Activated T-cell treated with anti-CD3 and anti-CD28 coated beads for 48 hours (primary cell): Measurements from ENCODE around the gene WNT2.

Experiments used
- DNase-seq: peaks from one replicate; pipeline ENCODE4 v3.0.0-alpha.2; 2020; ENCODE audit warnings: low read depth

WNT2 gene

DNA sequence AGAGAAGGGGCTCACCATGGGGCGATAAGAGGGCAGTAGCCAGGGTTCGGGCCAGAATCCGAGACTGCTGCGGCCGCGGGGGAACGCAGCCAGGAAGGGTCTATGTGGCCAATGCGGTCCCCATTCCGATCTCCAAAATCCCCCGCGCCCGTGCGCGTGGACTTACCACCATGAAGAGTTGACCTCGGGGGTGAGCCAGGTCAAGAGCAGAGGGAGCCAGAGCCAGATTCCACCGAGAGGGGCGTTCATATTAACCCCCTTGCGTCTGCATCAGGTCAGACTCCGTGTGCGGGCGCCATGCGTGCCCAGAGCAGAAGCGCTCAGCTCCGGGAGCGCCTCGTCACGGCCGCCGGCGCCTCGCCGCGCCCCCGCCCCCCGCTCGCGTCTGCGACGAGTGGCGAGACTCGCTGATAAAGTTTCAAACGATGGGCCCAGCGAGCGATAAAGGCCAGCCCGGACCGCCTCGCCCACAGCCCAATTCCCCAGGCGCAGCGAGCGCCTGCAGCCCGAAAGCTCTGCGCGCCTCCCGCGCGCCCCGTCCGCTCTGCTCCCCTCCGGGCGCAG is at the start of gene WNT2:
Gene WNT2 (minus strand): TSS at position 318 of the 564 bp plus-strand sequence. CDS start 69 bp downstream, at position 249.
- DNase-seq: no peak

DNA sequence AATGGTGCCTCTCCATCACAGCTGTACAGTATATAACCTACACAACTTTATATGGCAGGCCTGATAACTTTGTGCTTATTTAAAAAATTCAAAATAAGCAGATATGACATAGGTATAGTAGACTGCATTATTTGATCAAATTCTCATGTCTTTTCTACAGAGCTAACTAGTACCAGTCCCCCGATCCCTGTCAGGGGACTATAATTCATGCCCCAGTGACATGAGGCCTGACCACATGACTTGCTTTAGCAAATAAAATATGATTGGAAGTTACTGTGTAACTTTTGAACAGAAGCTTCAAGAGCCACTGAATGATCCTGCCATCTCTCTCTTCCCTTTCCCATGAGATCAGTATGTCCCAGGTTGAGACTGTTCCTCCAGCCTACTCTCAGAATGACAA is 49.2 kb upstream of the WNT2 start:
- no peak for DNase-seq

DNA sequence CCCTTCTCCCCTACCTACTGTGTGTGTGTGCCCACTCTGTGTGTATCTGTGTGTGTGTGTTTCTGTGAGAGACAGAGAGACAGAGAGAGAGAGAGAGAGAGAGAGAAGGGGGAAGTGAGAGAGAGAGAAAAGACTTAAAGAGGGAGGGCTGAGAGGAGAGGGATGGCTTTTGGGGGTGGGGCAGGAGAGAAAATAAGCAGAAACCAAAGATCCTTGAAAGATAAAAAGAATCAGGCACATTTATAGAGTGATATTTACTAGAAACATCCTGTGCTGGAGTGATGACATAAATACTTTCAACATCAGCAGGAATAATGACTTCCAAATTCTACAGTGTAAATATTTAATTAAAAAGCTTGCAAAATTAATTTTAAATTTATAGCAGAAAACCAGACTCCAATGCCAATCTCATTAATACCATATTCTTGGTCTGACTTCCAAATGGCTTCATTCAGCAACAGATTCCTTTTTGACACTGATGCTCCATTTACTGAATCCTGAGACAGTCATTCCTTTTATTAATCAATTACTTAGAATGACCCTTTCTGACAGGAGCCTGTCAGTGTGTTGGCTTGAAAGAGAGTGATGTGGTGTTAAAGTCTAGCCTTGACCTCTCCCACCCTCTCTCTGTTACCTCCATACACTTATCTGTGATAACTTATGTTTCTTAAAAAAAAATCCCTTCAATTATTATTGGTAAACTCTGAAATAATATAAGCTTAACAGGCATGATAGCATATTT is 41.7 kb upstream of the WNT2 start:
- DNase-seq: no peak

DNA sequence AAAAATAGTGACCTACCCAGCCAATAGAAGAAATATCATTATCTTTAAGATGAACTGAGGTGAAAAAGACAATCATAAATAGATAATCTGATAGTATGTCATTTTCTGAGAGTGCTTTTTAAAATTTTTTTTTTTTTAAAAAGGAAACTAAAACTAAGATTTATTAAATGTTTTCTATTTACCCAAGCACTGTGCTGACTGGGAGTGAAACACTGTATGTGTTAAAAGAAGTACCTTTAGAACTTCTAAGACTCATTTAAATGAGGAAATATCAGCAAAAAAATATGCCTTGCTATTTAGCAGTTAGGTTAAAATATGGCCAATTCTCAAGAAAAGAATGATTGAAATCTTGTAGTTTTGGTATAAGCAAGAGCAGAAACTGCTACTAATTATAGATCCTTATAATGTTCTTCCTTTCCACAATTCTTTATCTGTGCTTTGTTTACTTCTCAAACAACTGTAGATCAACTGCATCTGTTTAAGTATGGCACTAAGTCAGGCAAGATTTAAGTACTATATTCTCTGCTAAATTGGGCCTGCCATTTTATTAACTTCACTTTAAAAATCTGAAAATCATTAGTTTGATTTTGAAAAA is 39.5 kb upstream of the WNT2 start:
- DNase-seq: no peak

DNA sequence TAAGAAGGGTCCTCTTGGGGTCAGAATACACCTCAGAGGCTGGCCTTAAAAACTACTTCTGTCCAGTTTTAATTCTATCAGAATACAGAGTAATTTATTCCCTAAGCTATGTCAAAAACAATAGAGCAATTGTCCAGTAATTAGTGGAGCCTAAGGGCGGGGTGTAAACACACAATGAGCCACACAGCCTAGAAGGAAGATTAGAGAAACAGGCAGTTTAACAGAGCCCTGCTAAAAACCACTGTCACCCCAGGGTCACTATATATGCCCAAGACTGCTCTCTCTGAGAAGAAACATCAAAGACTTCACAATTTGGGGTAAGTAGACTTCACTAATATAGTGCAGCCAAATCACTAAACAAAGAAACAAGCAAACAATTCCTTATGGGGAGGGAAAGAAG is 27.2 kb upstream of the WNT2 start:
- no peak for DNase-seq

DNA sequence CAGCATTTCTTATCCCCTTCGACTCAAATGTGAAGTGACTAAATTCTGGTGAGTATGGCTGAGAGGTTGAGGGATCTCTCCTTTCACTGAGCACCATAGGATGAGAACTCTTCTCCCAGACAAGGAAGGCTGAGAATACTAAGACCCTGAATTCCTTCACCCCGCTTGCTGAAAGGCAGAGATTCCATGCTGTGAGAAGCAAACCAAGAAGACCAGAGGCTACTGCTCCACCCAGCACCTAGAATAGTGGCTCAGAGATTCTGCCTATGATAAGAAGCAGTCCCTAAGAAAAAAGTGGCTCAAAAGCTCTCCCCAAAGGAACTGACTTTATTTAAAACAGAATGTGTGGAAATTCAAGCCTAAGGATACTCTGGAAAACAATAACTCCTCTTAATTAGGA is 26.7 kb upstream of the WNT2 start:
- DNase-seq: no peak

DNA sequence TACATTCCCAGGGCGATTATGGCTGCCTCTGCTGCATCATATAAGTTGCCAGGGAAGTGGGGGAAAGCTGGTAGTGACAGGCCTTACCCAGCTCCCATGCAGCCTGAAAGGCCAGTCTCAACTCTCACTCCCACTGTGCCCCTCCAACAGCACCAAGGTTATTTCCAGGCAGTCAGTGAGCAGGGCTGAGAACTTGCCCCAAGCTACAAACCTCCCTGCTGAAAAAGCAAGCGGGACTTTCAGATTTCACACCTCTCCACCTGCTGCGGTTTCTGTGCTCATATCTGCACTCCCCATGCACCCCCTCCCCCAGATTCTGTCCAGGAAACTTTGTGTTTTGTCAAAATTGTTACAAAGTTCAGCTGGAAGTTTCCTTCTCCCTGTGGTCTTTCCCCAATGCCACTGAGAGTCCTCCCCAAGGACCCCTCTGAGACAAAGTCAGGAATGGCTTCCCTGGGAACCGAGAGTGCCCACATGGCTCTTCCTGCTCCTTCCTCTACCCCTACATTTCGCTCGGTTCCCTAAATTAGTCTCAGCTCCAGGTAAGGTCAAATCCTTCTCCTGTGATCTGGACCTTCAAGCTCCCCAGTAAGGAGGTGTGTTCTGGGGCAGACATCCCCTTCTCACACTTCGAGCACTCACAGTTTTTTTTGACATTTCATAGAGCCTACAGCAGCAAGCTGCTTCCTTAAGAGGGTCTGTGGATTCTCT is 25.3 kb upstream of the WNT2 start:
- no peak for DNase-seq

DNA sequence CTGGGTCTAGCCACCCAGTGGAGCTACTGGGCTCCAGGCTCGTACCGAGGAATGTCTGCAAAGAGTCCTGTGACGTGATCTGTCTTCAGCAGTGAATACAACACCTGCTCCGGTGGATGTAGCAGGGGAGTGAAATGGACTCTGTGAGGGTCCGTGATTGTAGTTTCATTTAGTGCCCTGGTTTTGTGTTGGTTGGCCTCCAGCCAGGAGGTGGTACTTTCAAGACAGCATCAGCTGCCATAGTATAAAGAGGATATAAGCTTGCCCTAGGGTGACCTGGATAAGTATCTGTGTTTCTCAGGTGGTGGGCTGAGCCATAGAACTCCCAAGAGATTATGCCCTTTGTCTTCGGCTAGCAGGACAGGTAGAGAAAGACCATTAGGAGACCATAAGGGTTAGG is 24.6 kb upstream of the WNT2 start:
- no peak for DNase-seq

DNA sequence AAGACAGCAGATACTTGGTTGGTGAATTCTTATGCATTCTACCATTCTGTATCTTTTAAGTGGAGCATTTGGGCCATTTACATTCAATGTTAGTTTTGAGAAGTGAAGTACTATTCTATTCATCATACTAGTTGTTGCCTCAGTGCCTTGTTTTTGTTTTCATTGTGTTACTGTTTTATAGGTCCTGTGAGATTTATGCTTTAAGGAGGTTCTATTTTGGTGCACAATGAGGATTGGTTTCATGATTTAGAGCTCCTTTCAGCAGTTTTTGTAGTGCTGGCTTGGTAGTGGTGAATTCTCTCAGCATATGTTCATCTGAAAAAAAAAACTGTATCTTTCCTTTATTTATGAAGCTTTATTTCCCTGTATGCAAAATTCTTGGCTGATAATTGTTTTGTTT is 23.3 kb upstream of the WNT2 start:
- no peak for DNase-seq

DNA sequence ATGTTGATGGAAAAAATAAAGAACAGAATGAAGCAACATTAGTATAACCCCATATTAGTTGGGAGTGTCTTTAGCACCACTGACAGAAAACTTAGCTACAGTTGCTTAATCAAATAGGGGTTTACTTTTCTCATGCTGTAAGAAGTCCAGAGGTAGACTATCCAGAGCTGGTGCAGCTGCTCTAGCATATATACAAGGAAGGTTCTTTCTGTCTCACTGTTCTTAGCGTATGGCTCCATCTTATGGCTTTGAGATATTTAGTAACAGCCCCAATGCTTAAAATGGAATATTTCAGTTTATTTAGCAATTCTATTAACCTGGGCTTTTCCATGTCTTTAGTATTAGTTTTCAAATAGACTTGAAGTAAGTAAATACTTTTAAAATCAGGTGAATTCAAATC is 15.2 kb upstream of the WNT2 start:
- no peak for DNase-seq

DNA sequence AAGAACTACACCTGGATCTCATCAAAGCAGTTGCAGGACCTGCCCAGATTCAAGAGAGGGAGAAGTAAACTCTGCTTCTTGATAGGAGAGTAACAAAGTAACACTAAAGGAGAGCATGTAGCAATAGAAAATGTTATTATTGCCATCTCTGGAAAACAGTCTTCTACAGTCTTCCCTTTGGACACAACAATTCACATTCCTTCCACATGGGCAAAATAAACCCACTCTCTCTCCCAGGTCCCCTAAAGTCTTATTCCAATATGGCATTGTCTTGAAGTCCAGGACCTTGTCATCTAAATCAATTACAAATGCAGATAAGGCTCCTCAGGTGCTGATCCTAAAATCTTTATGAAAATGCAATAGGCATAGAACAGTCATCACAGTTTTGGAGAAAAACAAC is 10.3 kb upstream of the WNT2 start:
- no peak for DNase-seq

DNA sequence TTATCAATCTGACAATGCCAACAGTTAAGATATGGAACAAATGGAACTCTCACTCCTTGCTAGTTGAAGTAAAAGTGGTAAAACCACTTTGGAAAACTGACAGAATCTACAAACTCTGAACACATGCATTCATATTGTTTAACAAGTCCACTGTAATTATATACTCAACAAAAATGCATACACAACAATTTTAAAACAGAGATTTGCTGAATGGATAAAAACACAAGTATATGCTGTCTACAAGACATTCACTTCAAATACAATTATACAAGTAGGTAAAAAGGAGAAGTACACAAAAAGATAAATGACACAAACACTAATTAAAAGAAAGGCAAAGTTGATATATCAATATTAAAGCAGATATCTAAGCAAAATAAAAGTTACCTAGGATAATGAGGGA is 9.2 kb upstream of the WNT2 start:
- no peak for DNase-seq

DNA sequence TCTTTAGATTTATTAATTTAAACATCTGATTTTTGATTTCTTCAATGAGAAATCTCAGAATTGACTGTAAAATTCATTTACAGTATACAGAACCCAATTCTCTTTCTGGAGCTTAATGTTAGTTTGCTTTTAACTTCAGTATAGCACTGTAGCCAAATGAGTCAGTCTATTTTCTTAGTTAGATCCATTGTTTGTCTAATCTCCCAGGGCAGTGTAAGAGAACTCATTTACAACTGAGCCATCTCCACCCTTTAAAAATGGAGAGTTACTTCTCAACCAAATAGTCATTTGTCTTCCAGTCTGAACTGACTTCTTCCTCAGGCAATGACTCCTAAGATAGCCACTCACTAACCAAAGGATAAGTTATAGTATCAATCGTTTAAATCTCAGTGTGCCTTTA is 3.0 kb upstream of the WNT2 start:
- DNase-seq: no peak

DNA sequence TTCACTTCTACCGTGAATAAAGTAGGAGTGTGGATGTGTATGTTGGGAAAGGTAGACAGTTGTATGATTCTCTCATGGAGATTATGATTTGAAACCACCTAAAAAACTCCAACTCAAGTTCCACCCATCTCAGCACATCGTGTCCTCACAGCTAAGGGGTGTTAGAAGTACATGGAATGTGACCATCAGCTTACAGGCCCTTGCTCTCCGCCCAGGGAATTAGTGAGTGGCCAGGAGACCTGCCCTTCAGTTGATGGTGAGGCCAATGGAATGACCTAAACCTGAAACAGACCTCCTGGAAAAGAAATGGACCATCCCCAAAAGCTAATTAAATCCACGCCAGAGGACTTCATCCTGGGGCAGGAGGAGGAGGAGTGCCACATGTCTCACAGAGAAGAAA is 2.1 kb upstream of the WNT2 start:
- no peak for DNase-seq

DNA sequence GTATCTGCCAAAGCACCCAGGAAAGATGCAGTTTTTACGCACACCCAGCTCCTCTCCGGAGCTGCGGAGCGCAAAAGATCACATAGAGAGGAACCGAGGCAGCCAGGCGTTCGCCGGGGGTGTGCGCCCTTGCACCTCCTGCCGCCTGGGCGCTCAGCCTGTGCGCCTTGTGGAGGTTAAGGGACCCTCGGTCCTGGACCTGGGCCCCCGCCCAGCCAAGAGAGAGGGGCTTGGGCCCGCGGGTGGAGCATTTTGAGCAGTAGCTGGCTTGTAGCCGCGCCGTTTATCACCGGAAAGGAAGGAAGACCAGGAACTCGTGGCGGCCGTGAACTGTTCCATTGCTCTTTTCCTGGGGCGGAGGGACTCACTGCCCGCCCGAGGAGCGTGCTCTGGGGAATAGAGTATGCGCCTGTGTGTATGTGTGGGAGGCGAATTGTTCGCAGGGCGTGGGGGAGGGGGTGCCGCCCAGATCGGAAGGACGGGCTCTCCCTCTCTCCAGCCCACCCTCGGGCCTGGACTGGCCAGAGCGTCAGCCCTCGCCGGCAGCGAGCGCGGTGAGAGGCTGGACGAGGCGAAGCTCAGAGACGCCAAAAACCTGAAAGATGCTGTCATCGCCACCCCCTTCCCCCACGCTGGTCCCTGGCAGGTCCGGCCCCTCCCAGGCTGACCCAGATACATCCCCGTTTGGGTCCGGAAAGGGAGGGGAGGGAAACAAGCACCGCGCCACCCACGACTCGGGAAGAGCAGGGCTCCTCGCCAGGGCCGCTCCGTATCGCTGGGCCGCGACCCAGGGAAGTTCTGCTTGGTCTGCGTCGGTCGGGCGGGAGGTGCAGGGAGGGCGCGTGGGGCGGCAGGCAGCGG is 1.2 kb upstream of the WNT2 start:
- no peak for DNase-seq

DNA sequence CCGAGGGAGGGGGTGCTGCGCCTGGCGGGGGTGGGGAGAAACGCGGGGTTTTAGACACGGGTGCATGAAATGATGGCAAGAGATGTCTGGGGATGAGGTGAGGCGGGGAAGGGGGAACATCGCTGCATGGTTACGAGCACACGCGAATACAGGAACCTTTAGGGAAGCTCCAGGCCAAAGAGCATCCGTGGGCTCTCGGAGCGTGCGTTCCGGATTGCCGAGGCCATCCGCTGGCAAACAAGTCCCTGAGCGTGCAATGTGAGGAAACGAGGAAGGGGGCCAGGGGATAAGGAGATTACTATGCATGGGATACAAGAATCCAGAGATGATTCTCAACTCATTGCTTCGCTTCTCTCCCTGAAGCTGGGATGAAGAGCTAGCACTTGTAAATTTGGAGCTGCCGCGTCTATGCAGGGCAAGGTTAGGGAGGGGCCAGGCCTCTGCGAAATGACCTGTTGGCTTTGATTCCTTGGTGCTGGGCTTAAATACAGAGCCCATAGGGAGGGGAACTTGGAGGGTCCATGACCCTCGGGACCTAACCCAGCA is 520 bp upstream of the WNT2 start:
- DNase-seq: no peak

DNA sequence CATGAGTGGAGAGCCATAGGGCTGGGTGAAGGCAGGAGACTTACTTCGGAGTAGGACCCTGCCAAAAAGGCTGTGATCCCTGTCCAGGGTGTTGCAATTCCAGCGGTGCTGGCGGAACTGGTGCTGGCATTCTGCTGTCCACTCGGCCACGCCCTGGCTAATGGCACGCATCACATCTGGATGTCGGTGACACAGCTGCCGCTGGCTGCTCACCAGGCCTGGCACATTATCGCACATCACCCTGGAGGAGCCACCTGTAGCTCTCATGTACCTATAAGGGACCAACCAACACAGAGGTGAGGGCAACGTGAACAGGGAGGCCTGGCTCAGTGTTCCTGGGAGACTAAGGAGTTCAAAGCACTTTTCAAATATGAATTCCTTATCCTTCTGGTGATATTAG is 2.3 kb downstream of the WNT2 start:
- DNase-seq: no peak

DNA sequence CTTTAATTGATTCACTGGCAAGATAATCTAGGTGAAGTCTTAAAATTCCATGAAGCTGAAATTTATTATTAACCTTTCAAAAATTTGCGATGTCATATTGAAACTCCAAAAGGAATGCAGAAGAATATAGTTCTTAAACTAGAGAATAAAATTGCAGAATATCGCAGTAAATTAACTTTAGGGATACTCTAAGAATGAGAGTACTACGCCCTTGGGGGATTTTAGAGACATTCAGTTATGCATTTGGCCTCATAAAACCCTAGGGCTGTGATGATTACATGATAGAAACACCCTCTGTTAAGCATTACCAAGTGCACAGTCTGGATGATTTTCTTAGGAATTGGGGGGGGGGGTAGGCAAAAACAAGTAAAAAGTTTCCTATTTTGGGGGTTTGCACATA is 3.7 kb downstream of the WNT2 start:
- DNase-seq: no peak

DNA sequence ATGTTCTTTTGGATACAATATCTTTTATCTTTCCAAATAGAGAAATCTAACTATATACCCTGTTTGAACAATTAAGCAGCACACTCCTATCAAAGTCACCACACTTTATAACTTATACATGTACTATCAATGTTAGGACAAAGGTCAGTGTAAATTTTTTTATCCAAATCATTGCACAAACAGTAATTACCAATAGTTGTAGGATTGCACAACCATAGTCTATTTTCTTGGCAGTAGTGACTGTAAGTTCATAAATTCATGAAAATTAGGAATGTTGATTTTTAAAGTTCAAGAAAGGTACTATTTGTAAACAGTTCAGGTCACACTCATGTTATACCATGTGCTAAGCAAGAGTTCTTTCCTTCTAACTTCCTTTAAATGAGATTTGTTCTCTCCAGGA is 9.3 kb downstream of the WNT2 start:
- DNase-seq: no peak

DNA sequence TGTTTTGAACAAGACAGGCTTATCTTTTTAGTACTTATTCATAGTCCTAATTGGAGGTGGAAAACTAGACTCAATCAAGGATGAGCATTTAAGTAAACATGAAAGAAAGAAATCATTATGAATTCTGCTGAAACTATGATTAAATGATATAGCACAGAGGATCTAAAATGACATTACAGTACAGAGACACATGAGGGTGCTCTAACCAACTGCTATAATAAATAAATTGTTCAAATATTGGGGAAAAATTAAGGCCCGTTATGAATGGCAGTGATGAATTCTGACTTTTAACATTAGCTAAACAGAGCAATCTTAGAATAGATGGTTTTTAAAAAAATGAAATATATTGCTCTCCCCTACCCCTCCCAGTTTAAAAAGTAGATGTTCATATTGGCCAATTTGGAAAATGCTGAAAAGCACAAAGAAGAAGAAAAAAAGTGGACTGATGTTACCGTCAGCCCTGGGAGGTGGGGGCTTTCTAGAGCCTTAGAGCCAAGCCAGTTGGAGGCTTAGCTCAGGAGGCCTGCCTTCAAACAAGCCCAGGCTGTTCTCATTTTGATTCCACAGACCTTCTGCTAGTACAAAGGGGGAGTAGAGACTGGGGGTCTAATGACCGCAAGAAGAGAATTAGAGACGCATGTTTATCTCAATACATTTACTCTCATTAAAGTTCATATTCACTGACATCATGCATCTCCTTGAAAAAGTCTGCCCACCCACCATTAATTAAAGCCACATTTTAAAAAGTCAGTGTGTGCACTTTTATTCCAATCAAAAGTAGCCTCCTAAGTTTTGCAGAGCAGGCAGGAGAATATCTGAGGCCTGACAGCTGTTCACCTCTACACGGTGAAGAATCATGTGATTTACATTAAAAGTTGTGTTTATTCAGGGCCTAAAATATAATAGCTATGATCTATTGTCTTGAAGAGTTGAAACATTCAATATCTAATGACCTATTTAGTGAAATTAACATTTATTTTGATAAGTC is 10.0 kb downstream of the WNT2 start:
- no peak for DNase-seq

DNA sequence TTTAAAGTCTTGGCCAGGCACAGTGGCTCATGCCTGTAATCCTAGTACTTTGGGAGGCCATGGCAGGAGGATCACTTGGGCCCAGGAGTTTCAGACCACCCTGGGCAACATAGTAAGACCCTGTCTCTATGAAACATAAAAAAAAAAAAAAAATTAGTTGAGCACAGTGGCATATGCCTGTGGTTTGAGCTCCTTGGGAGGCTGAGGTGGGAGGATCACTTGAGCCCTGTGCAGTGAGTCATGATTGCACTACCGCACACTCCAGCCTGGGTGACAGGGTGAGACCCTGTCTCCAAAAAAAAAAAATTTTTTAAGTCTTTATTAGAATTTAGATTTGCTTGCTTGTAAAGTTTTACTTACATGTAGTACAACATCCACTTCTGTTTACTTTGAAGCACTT is 14.0 kb downstream of the WNT2 start:
- DNase-seq: no peak
